HG03571 (cell line): ENCODE data around the gene AOAH.
"Not testable (repeated sequence)": the region's sequence is repeated elsewhere in the genome, so short reads cannot be mapped to it uniquely, and the experiment has no call there.

Experiments
- ATAC-seq: cut with Tn5 transposase; IDR thresholded peaks from one replicate; pipeline ENCODE4 v1.9.1; 2021; ENCODE audit not compliant: unreplicated experiment

The AOAH gene

DNA sequence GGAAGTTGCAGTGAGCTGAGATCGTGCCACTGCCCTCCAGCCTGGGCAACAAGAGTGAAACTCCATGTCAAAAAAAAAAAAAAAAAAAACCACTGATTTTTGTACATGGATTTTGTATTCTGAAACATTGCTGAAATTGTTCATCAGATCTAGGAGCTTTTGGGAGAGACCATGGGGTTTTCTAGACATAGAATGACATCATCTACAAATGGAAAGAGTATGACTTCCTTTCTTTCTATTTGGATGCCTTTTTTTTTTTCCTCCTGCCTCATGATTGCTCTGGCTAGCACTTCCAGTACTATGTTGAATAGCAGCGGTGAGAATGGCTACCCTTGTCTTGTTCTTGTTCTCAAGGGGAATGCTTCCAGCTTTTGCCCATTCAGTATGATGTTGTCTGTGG, 245.5 kb downstream of the AOAH start:
- no peak for ATAC-seq

DNA sequence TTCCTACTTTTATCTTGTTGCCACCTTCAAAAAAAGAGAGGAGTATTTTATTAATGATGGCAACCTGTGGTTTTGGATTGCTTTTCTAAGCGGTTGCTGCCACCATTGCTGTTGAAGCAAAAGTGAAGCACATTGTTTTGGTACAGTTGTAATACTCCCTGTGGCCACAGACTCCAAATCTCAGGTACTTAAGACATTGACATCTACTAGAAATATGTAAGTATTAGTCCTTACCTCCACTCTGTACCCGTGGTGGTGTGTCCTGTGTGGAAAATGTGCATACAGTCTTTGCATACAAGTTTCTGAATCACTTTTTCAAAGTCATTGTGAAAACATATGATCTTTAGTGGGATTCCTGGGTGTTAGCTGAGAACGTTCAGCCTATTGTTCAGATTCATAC, 248.9 kb downstream of the AOAH start:
- ATAC-seq, result no peak

DNA sequence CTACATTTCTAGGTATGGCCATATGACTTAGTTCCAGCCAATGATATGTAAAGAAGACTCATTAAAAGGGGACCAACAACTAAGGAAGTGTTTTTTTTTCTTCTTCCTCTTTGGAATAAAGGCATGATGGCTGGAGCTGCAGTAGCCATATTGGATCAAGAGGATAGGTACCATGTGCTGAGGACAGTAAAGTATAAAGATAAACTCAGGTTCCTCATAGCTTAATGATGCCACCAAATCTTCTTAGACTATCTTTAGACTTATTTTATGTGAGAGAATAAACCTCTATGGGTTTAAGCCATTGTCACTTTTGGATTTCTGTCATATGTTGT, 249.3 kb downstream of the AOAH start:
- ATAC-seq, result no peak

DNA sequence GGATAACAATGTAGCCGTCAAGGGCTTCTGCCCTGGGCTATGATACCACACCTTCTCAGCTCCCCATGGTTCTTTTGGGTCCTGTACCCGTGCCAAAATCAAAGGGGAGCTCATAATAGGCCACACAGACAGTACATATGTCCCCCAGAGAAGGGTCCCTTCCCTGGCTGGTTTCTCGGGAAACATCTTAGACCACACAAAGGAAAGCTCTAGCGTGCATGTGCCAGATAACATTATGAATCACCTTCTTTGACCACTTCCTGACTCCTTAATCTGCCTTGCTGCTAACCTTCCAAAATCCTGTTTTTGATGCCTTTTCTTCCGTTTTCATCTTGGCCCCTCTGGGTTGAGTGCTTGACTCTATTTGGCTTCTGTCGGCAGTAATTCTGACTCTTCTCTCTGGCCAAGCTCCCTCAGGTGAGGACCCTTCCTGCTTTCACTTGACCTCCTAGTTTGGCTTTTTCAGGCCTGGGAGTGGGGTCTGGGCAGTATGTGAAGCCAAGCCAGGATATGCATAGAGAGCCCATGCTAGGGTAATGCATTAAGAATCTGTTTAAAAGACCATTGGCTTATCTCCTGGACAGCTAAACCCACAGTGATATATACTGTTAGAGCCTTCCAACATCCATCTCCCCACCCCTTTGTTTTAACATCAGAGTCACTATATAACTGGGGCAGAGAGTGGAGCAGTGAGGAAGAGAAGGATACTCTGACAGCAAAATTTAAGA, 249.8 kb downstream of the AOAH start:
- no peak for ATAC-seq

- no peak for ATAC-seq
Observed at GRCh38 chr7:36473454-36474282, 250.6 kb downstream of the AOAH start.

- no peak for ATAC-seq
Observed at GRCh38 chr7:36472141-36472729, 252.1 kb downstream of the AOAH start.

GRCh38 chr7:36469236-36469635, 255.1 kb downstream of the AOAH start:
- ATAC-seq, result no peak

GRCh38 chr7:36468370-36469101, 255.8 kb downstream of the AOAH start:
- no peak for ATAC-seq

- not testable (repeated sequence) for ATAC-seq
Observed at GRCh38 chr7:36466001-36466400, 258.3 kb downstream of the AOAH start.

GRCh38 chr7:36464271-36464670, 260.0 kb downstream of the AOAH start:
- no peak for ATAC-seq
